ENCODE measurements around the gene SLC37A2. TPM values are rescaled to one million over a fixed set of nuclear protein-coding genes. Genes with fewer than 3 reads are reported as not detected.
A peak's percentile ranks its signal among the peaks of the same experiment; 100 is the strongest.

Gene SLC37A2
- total RNA-seq, 1 donor from 2014 or later = 0.37 TPM

- Mint-ChIP-seq H3K36me3 (ENCODE audit: low read depth) (no peaks in the 10 kb centered on the region), H3K9me3 (ENCODE audit: low read depth) (no peaks in the 10 kb centered on the region), H3K4me3 (ENCODE audit: unreplicated experiment) (no peak overlapping the region), H3K27ac (ENCODE audit: unreplicated experiment) (peak overlapping the region; percentile 59), H3K27me3 (ENCODE audit: low read depth) (no peaks in the 10 kb centered on the region), H3K4me1 (ENCODE audit: low read depth) (peaks cover 18% of the 10 kb centered on the region)
- peak; percentile 68 for DNase-seq (ENCODE audit: low spot score)
- TF ChIP-seq CTCF (IDR thresholded peaks at IDR 0.05) = no peak
Observed at GRCh38 chr11:125071435-125071834, 8.3 kb downstream of the SLC37A2 start.

GRCh38 chr11:125071846-125072217 lies 8.7 kb downstream of the SLC37A2 start:
- no peak for TF ChIP-seq CTCF (IDR thresholded peaks at IDR 0.05)

GRCh38 chr11:125072218-125072960 lies 9.3 kb downstream of the SLC37A2 start:
- Mint-ChIP-seq H3K36me3 (ENCODE audit: low read depth) (no peaks in the 10 kb centered on the region), H3K27ac (ENCODE audit: unreplicated experiment) (no peak overlapping the region), H3K4me1 (ENCODE audit: low read depth) (peaks cover 18% of the 10 kb centered on the region), H3K27me3 (ENCODE audit: low read depth) (no peaks in the 10 kb centered on the region), H3K4me3 (ENCODE audit: unreplicated experiment) (no peak overlapping the region), H3K9me3 (ENCODE audit: low read depth) (no peaks in the 10 kb centered on the region)
- DNase-seq (ENCODE audit: low spot score) = peak; percentile 72
- TF ChIP-seq CTCF (IDR thresholded peaks at IDR 0.05) = no peak

More at GRCh38 chr11:125071846-125072217, 8.7 kb downstream of the SLC37A2 start:
- no peaks in the 10 kb centered on the region for H3K36me3 Mint-ChIP-seq (ENCODE audit: low read depth)
- no peaks in the 10 kb centered on the region for H3K9me3 Mint-ChIP-seq (ENCODE audit: low read depth)
- H3K4me3 Mint-ChIP-seq (ENCODE audit: unreplicated experiment) = no peak overlapping the region
- no peaks in the 10 kb centered on the region for H3K27me3 Mint-ChIP-seq (ENCODE audit: low read depth)
- peak; percentile 42 for DNase-seq (ENCODE audit: low spot score)
- H3K27ac Mint-ChIP-seq (ENCODE audit: unreplicated experiment) = no peak overlapping the region
- peaks cover 18% of the 10 kb centered on the region for H3K4me1 Mint-ChIP-seq (ENCODE audit: low read depth)

- Mint-ChIP-seq H3K27me3 (ENCODE audit: low read depth) (peaks cover 2% of the 10 kb centered on the region), H3K27ac (ENCODE audit: unreplicated experiment) (no peak overlapping the region), H3K9me3 (ENCODE audit: low read depth) (no peaks in the 10 kb centered on the region), H3K4me1 (ENCODE audit: low read depth) (peaks cover 18% of the 10 kb centered on the region), H3K36me3 (ENCODE audit: low read depth) (no peaks in the 10 kb centered on the region), H3K4me3 (ENCODE audit: unreplicated experiment) (no peak overlapping the region)
- peak; percentile 84 for DNase-seq (ENCODE audit: low spot score)
- no peak for TF ChIP-seq CTCF (IDR thresholded peaks at IDR 0.05)
Observed at GRCh38 chr11:125072961-125073590, 10.0 kb downstream of the SLC37A2 start.

GRCh38 chr11:125073616-125074483 lies 10.7 kb downstream of the SLC37A2 start:
- peaks cover 2% of the 10 kb centered on the region for H3K27me3 Mint-ChIP-seq (ENCODE audit: low read depth)
- no peak overlapping the region for H3K4me3 Mint-ChIP-seq (ENCODE audit: unreplicated experiment)
- no peak overlapping the region for H3K27ac Mint-ChIP-seq (ENCODE audit: unreplicated experiment)
- peaks cover 18% of the 10 kb centered on the region for H3K4me1 Mint-ChIP-seq (ENCODE audit: low read depth)
- no peaks in the 10 kb centered on the region for H3K9me3 Mint-ChIP-seq (ENCODE audit: low read depth)
- no peaks in the 10 kb centered on the region for H3K36me3 Mint-ChIP-seq (ENCODE audit: low read depth)
- peak; percentile 44 for DNase-seq (ENCODE audit: low spot score)
- no peak for TF ChIP-seq CTCF (IDR thresholded peaks at IDR 0.05)

Data from chondrocyte (in vitro differentiated cells).